ENCODE results near the gene RABL2A.
"Not testable (repeated sequence)": the region's sequence is repeated elsewhere in the genome, so short reads cannot be mapped to it uniquely, and the experiment has no call there.

Gene RABL2A

DNA sequence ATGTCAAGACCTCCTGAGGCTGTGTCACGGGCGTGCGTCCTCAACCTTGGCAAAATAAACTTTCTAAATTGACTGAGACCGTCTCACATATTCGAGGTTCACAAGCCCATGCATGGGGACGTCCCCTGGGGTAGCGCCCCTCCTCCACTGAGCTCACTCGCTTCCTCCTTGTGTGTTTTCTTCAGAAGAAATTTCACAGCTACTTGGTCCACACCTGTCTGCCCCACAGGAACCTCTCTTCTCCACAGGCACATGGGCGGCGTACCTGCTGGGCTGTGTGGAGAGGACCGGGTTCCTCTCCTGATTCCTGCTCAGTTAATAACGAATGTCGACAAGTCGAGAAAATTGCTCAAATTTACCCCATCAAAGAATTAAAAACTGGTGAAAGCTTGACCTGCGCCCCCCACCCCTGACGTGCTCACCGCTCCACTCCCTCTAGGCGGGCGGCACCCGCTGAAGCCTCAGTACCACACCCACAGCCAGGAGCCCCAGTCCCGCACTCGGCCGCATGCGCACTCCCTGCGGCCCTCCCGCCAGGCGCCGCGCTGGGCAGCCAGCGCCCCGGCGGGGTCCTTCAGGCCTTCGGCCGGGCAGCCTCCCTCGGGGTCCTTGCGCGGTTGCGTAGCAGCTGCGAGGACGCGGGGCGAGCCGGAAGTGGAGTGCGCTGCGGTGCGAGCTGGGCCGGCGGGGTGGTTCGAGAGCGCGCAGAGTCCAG, at the start of gene RABL2A:
RABL2A (plus strand) TSS at position 651 of the 715 bp plus-strand sequence. CDS start 1,341 bp downstream, outside the sequence.
- DNase-seq: peak; percentile 77 to 82

- DNase-seq: not testable (repeated sequence)
Observed at GRCh38 chr2:113578508-113578907, 48.6 kb upstream of the RABL2A start.

DNA sequence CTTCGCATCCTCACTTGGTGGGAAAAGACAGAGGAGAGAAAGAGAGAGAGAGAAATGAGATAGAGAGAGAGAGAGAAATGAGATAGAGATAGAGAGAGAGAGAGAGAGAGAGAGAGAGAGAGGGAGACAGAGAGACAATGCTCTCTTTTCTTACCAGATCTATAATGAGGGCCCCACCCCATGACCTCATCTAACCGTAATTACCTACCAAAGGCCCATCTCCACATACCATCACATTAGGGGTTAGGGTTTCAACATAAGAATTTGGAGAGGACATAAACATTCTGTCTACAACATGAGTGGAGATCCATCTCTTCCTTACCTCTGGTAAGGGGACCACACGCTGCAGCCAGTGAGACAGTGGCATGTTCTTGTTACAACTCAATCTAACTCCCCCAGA, 44.6 kb upstream of the RABL2A start:
- DNase-seq: not testable (repeated sequence)

DNA sequence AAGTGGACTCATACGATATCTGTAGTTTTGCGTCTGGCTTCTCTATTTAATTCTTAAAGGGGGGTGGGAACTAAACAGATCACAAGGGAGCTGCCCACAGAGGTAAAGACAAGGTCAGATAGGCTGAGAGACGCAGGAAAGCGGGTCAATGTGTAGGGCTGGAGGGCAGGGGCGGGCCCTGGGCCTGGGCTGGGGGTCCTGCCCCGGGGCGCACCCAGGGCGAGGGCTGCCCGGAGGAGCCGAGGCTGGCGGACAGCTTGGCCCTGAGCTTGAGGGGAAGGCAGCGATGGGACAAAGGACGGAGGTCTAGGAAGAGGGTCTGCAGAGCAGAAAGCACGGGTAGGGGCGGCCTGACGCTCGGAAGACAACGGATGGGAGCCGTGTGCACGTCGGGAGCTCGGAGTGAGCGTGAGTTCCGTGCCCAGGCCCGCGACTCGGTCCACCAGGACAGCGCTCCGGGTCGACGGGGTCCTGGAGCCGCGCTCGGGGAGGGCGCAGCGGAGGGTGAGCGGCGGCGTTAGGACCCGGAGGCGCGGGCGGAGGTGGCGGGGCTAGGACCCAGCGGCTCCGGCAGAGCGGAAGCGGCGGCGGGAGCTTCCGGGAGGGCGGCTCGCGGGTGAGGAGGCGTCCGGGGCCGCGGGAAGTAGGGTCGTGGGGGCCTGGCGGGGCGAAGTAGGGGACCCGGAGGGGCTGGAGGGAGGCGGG, 43.4 kb upstream of the RABL2A start:
- DNase-seq: peak; percentile 70 to 80

GRCh38 chr2:113584311-113585092, 42.6 kb upstream of the RABL2A start:
- DNase-seq: not testable (repeated sequence)

DNA sequence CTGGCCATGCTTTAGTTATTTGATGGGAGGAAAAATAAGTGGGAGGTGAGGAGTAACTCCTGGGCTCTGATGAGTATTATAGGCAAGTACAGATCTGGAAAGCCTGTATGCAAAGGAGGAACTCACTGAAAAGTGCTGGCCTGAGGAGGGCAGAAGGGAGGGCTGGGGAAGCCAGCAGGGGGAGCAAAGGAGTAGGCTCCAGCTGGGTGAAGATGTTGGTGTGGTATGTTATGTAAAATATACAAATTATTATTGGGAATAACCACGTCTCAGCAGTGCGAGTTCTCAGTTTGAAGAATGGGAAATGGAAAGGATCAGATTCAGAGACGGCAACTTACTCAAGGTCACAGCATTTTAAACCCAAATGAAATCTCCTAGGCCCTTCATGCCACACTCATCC, 39.9 kb upstream of the RABL2A start:
- peak; percentile 48 to 67 for DNase-seq

GRCh38 chr2:113589591-113589990, 37.5 kb upstream of the RABL2A start:
- not testable (repeated sequence) for DNase-seq

GRCh38 chr2:113591926-113592325, 35.1 kb upstream of the RABL2A start:
- DNase-seq: not testable (repeated sequence)

DNA sequence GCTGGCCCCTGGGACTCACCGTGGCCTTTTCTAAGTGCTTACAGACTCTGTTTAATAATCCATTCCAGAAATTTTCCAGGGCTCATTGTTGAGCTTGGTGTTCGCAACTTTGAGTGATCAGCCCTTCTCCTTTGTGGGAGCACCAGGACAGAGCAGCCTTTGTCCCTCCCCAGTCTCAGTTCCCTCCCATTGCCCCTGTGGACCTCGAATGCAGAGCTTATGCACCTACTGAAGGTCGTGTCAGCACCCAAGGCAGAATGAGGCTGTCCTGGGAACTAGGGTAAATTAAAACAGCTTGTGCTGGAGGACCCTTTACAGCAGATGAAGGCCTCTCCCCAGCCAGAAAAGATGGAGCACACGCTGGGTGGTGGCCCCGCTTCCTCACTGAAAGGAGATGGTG, 33.8 kb upstream of the RABL2A start:
- DNase-seq: not testable (repeated sequence)

- not testable (repeated sequence) for DNase-seq
Observed at GRCh38 chr2:113595725-113596124, 31.3 kb upstream of the RABL2A start.

DNA sequence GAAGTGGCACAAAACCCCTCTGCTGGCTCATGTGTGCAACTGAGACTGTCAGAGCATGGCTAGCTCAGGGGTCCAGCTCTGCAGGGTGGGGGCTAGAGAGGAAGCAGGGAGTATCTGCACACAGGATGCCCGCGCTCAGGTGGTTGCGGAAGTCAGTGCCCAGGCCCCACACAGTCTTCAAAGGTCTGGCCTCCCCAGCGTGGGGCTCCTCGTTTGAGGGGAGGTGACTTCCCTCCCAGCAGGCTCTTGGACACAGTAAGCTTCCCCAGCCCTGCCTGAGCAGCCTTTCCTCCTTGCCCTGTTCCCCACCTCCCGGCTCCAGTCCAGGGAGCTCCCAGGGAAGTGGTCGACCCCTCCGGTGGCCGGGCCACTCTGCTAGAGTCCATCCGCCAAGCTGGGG, 29.9 kb upstream of the RABL2A start:
- DNase-seq: not testable (repeated sequence)

DNA sequence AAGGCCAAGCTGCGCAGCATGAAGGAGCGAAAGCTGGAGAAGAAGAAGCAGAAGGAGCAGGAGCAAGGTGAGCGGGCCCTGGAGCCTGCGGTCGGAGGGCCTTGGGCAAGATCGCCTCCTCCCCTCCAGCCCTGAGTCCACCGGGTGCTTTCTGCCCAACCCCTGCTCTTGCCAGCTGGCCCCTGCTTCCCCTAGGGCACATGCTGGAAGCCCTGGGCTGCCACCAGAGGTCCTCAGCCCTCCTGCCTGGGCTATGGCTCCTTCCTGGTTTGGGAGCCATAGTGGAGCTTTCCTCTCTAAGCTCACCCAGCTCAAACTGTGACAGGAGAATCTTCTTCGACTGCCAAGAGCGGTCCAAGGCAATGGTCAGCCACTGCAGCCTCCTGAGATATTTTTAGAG, 29.5 kb upstream of the RABL2A start:
- DNase-seq: not testable (repeated sequence)

GRCh38 chr2:113598180-113598579, 28.9 kb upstream of the RABL2A start:
- not testable (repeated sequence) for DNase-seq

GRCh38 chr2:113598738-113599137, 28.3 kb upstream of the RABL2A start:
- not testable (repeated sequence) for DNase-seq

- not testable (repeated sequence) for DNase-seq
Observed at GRCh38 chr2:113599208-113599607, 27.9 kb upstream of the RABL2A start.

GRCh38 chr2:113602040-113602769, 24.9 kb upstream of the RABL2A start:
- peak in 1 of 2 donors; percentile 13 for DNase-seq

DNA sequence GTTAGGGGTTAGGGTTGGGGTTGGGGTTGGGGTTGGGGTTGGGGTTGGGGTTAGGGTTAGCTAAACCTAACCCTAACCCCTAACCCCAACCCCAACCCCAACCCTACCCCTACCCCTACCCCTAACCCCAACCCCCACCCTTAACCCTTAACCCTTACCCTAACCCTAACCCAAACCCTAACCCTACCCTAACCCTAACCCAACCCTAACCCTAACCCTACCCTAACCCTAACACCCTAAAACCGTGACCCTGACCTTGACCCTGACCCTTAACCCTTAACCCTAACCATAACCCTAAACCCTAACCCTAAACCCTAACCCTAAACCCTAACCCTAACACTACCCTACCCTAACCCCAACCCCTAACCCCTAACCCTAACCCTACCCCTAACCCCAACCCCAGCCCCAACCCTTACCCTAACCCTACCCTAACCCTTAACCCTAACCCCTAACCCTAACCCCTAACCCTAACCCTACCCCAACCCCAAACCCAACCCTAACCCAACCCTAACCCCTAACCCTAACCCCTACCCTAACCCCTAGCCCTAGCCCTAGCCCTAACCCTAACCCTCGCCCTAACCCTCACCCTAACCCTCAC, 24.1 kb upstream of the RABL2A start:
- DNase-seq: no peak

- peak; percentile 75 to 86 for DNase-seq
Observed at GRCh38 chr2:113603467-113604084, 23.5 kb upstream of the RABL2A start.

- DNase-seq: peak; percentile 89
Observed at GRCh38 chr2:113604085-113604477, 23.0 kb upstream of the RABL2A start.

- not testable (repeated sequence) for DNase-seq
Observed at GRCh38 chr2:113604661-113605060, 22.4 kb upstream of the RABL2A start.

DNA sequence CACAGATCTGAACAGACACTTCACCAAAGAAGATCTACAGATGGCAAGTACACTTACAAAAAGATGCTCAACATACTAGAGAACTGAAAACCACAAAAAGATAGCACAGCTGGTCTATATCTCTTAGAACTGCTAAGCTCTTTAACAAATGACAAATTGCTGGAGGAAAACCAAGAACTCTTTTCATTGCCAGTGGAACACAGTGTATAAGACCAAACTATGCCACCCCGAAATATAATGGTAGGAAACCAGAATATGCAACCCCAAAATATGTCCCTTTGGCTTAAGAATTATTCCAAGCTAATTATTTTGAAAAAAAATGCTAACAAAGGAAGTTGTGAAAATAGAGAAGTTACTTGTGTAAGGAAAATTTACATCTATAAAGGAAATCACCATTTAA, 21.0 kb upstream of the RABL2A start:
- DNase-seq: not testable (repeated sequence)

DNA sequence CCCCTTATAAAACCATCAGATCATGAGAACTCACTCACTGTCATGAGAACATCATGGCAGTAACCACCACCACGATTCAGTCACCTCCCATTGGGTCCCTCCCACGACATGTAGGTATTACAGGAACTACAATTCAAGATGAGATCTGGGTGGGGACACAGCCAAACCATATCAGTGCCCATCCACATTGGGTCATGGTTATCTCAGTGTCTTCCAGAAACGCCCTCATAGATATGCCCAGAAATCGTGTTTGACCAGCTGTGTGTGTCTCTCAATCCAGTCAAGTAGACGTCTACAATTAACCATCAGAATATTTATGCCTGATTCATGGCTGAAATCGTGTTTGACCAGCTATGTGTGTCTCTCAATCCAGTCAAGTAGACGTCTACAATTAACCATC, 17.2 kb upstream of the RABL2A start:
- not testable (repeated sequence) for DNase-seq

Measured in activated CD4-positive, alpha-beta T cell treated with anti-CD3 and anti-CD28 coated beads for 4 hours (primary cell).